ENCODE data around the gene GFPT1.

Gene GFPT1

GRCh38 chr2:69385443-69386151, 1.4 kb downstream of the GFPT1 start (continued):
- TF ChIP-seq INSM2 (tag by site-specific recombination; IDR thresholded peaks at IDR 0.05) (no peak), ZSCAN16 (tag by site-specific recombination; IDR thresholded peaks at IDR 0.05) (no peak), TCF7L2 (IDR thresholded peaks at IDR 0.05; ENCODE audit: borderline replicate concordance, low read depth, low read length) (no peak), FEZF1 (tag by site-specific recombination; IDR thresholded peaks at IDR 0.05) (no peak), SP3 (tag by site-specific recombination; IDR thresholded peaks at IDR 0.05) (0 out of 2 replicates have a peak, but pooled peaks have one; percentile 16), ZNF362 (tag by site-specific recombination; IDR thresholded peaks at IDR 0.05) (0 out of 2 replicates have a peak, but pooled peaks have one; percentile 8), YY2 (tag by site-specific recombination; IDR thresholded peaks at IDR 0.05) (no peak), ZNF449 (tag by site-specific recombination; IDR thresholded peaks at IDR 0.05) (no peak), ZNF174 (tag by site-specific recombination; IDR thresholded peaks at IDR 0.05) (no peak), ZFP3 (tag by site-specific recombination; IDR thresholded peaks at IDR 0.05; ENCODE audit: low read depth) (no peak), ZBTB1 (tag by site-specific recombination; IDR thresholded peaks at IDR 0.05) (no peak), ZSCAN30 (tag by site-specific recombination; IDR thresholded peaks at IDR 0.05) (no peak), ZNF184 (tag by site-specific recombination; IDR thresholded peaks at IDR 0.05) (no peak), ZNF214 (tag by site-specific recombination; IDR thresholded peaks at IDR 0.05; ENCODE audit: borderline replicate concordance) (no peak), ZNF302 (tag by site-specific recombination; IDR thresholded peaks at IDR 0.05; ENCODE audit: low read depth) (no peak), ZSCAN4 (tag by site-specific recombination; IDR thresholded peaks at IDR 0.05) (no peak), ZNF37A (tag by site-specific recombination; IDR thresholded peaks at IDR 0.05) (no peak), ZNF518A (tag by site-specific recombination; conservative IDR thresholded peaks at IDR 0.05; ENCODE audit: low read depth) (no peak), ZNF768 (tag by site-specific recombination; IDR thresholded peaks at IDR 0.05) (no peak), ZNF488 (tag by site-specific recombination; IDR thresholded peaks at IDR 0.05) (no peak), ZNF239 (tag by site-specific recombination; IDR thresholded peaks at IDR 0.05) (no peak), SCRT2 (tag by site-specific recombination; IDR thresholded peaks at IDR 0.05) (no peak), ZNF26 (tag by site-specific recombination; IDR thresholded peaks at IDR 0.05) (no peak), ZBTB26 (tag by site-specific recombination; optimal IDR thresholded peaks at IDR 0.05) (no peak), ZBTB48 (tag by site-specific recombination; IDR thresholded peaks at IDR 0.05) (no peak), SP7 (tag by site-specific recombination; IDR thresholded peaks at IDR 0.05) (no peak)

Data from HEK293 (cell line).